Measurements from ENCODE around the gene TMEM214.

The TMEM214 gene

DNA sequence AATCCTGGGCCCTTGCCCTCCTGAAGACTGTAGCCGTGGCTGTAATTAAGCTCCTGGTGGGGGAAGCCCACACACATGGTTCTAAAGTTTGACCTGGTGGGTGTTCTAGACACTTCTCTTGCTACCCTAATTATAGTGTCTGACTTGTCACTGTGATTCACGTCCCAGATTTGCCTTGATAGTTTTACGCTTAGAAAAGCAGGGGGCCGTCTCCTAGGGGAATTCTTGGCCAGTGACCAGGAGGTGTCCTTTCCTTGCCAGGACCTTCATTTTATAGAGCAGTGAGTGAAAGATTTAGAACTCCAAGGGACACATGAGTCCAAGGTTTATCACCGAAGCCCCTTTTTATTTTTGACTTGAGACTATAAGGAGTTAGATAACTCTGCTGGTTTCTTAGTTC lies 9.0 kb downstream of the TMEM214 start:
- no peak for DNase-seq (ENCODE audit: low read depth)

GRCh38 chr2:27042159-27042661 lies 9.4 kb downstream of the TMEM214 start:
- DNase-seq (ENCODE audit: low read depth) = no peak

DNA sequence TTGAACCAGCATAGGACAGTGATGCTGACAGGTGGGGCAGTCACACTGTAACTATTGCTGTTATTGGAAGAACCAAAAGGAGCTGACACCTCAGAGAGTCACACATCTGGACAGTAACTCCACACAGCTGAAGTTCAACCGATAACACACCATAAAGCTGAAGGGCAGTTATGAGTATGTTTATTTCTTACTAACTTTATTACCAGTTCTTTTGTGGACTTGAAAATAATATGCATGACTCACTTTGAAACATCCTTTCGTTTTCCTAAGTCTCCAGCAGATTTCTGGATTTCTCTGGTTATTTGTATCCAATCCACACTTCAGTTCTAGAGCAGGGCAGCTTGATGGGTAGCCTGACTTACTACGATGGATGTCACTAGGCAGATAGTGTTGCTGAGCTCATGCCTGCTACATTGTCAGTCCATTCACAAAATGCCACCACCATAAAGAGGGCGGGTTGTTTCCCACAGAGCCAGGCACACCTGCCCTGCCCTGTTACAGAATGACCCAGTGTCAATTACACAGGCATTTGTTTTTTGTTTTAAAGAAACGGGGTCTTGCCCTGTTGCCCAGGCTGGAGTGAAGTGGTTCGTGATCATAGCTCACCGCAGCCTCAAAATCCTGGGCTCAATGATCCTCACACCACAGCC lies 10.3 kb downstream of the TMEM214 start:
- no peak for DNase-seq (ENCODE audit: low read depth)

DNA sequence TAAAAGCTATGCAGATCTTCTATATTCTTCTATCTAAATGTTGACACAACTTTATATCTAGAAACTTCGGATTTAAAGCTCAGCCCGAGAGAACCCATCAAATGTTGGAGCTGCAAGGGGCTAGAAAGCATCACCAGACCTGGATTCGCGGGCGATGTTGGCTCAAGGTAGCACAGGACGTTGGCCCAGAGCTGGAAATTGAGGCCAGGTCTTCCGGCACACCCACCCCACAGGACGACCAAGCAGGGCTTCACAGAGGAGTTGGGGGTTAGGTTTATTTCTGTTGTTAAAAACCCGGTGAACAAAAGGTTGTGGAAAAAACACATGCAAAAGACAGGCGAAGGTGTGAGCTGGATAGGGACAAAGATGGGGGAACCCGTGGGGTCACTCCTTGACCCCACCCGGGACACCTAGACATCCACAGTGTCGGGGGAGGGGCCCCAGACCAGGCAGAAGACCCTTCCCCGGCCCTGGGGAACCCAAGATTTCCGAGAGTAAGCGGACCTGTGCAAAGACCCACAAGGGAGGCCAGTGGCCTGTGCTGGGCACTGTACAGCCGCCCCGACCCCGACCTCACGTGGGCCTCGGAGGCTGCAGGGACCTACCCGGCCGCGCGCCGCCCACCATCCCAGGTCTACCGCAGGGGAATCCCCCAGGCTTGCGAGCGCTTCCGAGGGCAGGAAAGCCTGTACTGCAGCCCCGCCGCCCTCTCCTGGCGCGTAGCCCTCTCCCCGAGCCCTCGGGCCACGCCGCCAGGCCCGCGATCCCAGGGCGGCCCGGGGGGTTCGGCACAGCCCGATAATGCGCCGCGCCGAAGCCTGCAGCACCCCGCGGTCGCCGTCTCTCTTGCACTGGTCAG lies 16.9 kb downstream of the TMEM214 start:
- peak; percentile 53 for DNase-seq (ENCODE audit: low read depth)

DNA sequence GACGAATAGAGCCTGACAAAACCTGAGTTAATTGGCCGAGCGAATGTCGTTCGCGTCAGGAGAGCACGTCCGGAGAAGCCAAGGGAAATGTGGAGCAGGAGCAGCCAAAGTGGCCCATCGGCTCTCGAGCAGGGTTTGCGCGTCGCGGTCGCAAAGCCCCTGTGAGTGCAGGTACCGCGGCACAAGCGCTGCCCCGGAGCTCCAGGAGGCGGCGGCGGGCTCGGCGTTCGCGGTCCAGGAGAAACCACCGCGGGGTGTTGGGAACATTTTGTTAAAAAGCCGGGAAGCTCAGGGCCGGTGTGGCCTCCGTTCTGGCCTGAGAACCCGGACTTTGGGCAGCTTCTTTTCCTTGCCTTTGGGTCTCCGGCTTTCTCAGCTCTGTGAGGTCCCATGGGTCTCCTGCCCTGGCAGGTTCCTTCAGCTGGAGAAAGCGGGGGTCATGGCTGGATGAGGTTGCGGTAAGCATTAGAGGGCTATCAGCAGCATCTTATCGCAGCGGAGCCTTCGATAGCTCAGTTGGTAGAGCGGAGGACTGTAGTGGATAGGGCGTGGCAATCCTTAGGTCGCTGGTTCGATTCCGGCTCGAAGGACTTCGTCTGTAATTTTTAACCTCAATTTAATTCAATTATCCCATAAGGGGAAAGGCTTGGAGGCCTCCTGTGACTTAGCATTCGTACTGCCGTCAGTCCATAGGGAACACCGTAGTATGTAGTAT lies 17.7 kb downstream of the TMEM214 start:
- DNase-seq (ENCODE audit: low read depth) = peak; percentile 90

DNA sequence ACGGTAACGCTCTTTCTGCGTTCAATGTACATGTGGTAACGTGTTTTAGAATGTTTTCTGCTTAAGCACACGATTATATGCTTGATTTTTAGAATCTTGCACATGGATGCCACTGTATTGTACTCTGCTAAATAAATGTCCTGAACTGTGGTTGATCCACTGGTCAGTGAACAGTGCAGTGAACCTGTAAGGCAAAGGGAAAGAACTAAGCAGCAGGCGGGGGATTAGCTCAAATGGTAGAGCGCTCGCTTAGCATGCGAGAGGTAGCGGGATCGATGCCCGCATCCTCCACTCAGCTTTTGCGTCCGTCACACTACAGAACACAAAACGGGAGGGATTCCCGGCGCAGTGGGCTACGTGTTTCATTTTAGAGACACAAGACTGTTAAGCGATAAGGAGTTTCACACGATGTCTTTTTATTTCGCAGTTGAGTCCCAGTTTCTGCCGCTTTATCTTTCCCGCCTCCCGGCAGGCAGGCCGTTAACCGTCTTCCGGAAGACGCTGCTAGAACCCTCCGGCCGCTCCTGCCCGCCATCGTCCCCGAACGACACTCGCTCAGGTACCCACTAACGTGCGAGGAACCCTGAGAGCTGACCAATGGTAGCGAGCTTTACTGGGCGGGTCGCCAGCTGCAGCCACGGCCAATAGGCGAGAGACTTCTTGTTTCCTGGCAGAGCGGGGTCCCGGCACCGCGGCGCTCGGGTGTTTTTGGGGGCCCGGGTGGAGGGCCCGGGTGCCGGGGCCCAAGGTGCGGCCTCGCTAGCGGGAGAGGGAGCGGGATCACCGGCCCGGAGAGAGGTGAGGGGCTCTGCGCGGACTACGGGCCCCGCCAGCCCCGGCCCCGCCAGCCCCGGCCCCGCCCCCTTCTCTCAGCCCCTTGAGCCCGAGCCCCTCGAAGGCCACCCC lies 18.5 kb downstream of the TMEM214 start, which contains the start of gene AGBL5:
TSS of gene AGBL5 (plus strand) at position 673 of the 906 bp plus-strand sequence. CDS start 1,291 bp downstream, outside the sequence.
- peak; percentile 91 for DNase-seq (ENCODE audit: low read depth)

GRCh38 chr2:27051902-27052645 lies 19.3 kb downstream of the TMEM214 start:
- DNase-seq (ENCODE audit: low read depth) = no peak

- no peak for DNase-seq (ENCODE audit: low read depth)
Observed at GRCh38 chr2:27053321-27053720, 20.6 kb downstream of the TMEM214 start.

DNA sequence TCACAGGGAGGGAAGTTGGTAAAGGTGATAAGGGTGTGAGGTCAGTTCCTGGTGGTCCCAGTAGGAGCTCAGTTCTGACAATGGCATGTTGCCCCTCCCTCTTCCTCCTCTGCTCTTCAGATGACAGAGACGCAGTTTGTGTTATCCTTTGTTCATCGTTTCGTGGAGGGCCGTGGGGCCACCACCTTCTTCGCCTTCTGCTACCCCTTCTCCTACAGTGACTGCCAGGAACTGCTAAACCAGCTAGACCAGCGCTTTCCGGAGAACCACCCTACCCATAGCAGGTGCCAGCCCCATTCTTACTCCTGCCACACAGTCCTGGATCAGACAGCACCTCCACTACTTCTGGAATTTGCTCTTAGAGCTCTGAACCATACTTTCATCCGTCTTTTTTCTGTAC lies 21.0 kb downstream of the TMEM214 start:
- no peak for DNase-seq (ENCODE audit: low read depth)

- no peak for DNase-seq (ENCODE audit: low read depth)
Observed at GRCh38 chr2:27054721-27055120, 22.0 kb downstream of the TMEM214 start.

DNA sequence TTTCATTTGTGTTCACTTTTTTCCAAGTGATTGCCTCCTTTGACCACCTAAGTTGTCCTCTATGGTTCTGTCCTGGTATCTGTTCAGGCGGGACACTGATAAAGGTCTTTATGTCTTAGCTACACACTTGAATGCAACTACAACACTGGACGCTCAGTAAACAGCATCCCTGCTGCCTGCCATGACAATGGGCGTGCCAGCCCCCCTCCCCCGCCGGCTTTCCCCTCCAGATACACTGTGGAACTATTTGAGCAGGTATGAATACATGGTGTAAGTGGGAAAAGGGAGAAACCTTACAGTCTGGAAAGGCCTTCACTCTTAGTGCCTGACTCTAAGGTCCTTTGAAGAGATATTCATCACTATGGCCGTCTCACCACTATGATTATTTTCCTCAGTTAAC lies 24.4 kb downstream of the TMEM214 start:
- DNase-seq (ENCODE audit: low read depth) = no peak

- no peak for DNase-seq (ENCODE audit: low read depth)
Observed at GRCh38 chr2:27058210-27058609, 25.4 kb downstream of the TMEM214 start.

GRCh38 chr2:27059141-27059820 lies 26.5 kb downstream of the TMEM214 start:
- no peak for DNase-seq (ENCODE audit: low read depth)

- no peak for DNase-seq (ENCODE audit: low read depth)
Observed at GRCh38 chr2:27060323-27060722, 27.6 kb downstream of the TMEM214 start.

GRCh38 chr2:27065128-27065527 lies 32.4 kb downstream of the TMEM214 start:
- no peak for DNase-seq (ENCODE audit: low read depth)

DNA sequence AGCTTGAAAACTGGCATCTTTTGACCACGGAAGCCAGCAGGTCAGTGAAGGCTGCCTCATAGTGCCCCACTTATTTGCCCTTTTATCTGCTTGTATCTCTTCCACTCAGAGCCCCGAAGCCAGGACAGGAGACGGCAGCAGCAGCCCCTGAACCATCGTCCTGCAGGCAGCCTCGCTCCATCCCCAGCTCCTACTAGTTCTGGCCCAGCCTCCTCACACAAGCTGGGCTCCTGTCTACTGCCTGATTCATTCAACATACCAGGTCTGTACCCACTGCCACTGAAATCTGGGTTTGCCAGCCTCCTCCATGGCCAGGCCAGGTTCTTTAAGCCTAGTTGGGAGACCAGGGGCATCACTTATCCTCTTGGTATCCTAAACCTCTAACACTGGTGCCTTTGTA lies 34.6 kb downstream of the TMEM214 start:
- DNase-seq (ENCODE audit: low read depth) = no peak

GRCh38 chr2:27069436-27069835 lies 36.7 kb downstream of the TMEM214 start:
- DNase-seq (ENCODE audit: low read depth) = no peak

DNA sequence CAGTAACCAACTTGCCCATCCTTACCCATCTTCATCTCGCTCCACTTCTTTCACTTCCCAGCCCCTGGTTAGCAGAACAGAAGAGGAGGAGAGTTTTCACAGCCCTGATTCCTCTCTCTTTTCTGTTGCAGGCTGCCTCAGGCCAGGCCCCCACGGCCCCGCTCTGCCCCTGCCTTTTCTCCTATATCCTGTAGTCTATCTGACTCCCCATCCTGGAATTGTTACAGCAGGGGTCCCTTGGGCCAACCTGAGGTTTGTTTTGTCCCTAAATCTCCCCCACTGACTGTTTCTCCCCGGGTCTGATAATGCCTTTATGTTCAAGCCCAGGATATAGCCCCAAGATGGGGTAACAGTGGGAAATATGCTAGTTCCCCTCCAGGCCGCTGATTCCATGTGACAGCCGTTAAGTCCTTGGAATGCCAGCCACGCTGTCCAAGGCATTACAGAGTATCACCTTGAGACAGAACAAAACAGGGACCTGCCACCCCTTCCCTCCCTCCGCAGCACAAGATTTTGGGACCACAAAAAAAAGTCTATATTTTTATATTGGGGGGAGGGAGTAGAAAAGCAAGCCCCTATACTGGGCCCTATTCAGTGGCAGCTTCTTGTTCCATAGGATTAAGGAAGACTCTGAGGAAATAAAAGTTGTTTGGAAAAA lies 37.3 kb downstream of the TMEM214 start:
- DNase-seq (ENCODE audit: low read depth) = no peak

DNA sequence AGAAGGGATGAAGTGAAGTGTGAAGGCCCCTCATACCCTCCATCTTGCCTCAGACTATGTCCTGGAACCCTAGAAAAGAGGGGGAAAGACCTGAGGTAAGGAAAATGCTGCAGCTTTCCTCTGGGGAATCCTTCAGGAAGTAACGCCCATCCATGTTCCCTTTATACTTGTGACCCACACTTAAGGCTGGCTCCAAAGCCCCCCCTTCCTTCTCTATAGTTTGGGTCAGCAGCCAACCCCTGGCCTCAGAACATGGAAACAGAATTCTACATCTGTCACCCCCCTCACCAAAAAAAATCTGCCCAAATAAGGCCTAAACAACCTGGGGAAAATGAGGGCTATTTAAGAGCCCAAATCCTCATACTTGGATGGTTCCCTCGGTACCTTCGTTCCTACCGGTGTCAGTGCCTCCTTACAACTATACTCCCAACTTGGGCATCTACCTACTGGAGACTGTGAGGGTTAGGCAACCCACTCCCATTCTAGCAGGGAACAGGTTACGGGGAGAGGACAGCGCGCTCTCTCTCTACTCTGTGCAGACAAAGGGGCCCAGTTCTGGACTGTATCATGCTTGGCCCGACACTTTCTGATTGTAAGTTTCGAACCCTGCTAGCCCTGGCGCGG lies 38.0 kb downstream of the TMEM214 start:
- DNase-seq (ENCODE audit: low read depth) = no peak

Measured in activated gamma-delta T cell treated with anti-CD3 and anti-CD28 coated beads, Interleukin-2, amount 50 U/mL, for 16 hours (primary cell).